Measurements from ENCODE around the gene HGS.
A peak's percentile ranks its signal among the peaks of the same experiment; 100 is the strongest.

The HGS gene

GRCh38 chr17:81683584-81684441 lies at the start of gene HGS, which contains the start of gene ARL16:
HGS (plus strand) TSS chr17:81684011; CDS start chr17:81684067, 56 bp downstream.
ARL16 (minus strand) TSS chr17:81683797; CDS start chr17:81683753, 44 bp downstream.
- peak; percentile 98 for DNase-seq

DNA sequence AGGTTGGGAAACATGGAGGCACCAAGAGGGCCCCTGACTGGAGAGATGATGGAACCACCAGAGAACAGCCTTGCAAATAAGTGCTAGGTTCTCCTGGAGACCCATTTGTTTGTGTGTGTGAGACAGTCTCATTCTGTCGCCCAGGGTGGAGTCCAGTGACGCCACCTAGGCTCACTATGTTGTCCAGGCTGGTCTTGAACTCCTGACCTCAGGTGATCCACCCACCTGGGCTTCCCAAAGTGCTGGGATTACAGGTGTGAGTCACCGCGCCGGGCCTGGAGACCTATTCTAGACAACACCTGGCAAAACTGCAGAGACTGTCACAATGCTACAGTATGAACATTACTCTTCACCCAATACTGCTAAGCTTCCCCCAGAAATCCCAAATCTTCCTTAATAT lies 48.4 kb upstream of the HGS start:
- DNase-seq, result no peak

DNA sequence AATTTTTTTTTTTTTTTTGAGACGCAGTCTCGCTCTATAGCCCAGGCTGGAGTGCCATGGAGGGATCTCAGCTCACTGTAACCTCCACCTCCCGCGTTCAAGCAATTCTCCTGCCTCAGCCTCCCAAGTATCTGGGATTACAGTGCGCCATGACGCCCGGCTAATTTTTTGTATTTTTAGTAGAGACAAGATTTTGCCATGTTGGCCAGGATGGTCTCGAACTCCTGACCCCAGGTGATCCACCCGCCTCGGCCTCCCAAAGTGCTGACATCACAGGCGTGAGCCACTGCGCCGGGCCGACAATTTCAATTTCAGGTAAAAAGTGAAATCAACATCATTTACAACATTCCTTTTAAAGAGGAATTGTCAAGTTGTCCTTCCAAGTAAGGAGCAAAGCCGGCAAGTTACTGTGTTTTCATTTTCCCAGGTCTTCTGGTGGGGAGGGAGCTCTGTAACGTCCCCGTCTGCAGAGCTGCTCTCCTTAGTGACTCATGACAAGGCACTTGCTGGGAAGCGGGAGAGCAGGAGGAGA lies 47.8 kb upstream of the HGS start:
- no peak for DNase-seq

GRCh38 chr17:81636505-81637288 lies 47.1 kb upstream of the HGS start, which contains the start of the genes NPLOC4 and TSPAN10:
NPLOC4 (minus strand) TSS chr17:81637112; CDS start chr17:81636930, 182 bp downstream.
TSPAN10 (plus strand) TSS chr17:81637196; CDS start chr17:81642413, 5,217 bp downstream.
- DNase-seq, result peak; percentile 88

- DNase-seq, result no peak
Measured at GRCh38 chr17:81638683-81639082, 45.1 kb upstream of the HGS start.

GRCh38 chr17:81640011-81640410 lies 43.8 kb upstream of the HGS start:
- no peak for DNase-seq

DNA sequence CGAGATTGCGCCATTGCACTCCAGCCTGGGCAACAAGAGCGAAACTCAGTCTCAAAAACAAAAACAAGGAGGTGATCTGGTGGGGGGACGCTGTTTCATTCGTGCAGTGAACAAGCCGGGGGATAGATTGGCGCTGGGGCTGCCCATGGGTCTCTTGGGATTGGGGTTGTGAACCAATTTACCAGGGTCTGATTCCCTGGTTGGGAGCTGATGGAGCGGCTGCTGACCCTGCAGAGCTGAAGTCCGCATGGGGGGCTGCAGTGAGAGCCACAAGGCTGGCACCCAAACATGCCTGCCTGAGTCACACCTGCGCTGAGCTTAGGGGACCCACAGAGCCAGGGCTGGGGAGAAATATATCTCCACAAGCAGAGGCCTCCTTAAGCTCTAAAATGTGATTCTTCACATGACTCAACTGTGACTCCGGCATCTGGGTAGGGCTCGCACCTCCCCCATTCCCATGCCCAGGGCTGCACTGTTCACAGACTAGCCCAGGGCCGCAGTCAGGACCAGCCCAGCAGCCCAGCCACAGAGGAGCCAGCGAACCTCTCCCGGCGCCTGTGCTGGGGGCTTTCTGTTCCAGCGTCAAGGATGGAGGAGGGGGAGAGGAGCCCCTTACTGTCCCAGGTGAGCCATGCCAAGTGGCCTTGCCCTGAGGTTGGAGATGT lies 41.9 kb upstream of the HGS start:
- no peak for DNase-seq

DNA sequence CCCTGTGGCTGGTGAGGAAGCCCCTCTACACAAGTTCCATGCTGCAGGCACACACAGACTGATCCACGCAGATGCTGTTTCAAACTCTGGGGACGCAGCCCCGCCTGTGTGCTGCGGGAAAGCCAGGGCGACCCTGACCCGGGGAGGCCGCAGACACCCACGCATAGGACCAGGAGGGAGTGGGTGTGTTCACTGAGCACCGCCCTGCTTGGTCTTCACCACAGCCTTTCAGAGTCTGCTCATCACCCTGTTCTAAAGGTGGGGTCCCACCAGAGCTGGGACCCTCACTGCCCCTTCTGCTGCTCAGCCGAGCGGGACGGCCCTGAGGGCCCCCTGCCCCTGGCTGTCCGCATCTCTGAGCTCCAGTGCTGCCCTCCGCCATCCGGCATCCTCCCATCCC lies 39.3 kb upstream of the HGS start:
- no peak for DNase-seq

- DNase-seq, result no peak
Measured at GRCh38 chr17:81644976-81645952, 38.5 kb upstream of the HGS start.

DNA sequence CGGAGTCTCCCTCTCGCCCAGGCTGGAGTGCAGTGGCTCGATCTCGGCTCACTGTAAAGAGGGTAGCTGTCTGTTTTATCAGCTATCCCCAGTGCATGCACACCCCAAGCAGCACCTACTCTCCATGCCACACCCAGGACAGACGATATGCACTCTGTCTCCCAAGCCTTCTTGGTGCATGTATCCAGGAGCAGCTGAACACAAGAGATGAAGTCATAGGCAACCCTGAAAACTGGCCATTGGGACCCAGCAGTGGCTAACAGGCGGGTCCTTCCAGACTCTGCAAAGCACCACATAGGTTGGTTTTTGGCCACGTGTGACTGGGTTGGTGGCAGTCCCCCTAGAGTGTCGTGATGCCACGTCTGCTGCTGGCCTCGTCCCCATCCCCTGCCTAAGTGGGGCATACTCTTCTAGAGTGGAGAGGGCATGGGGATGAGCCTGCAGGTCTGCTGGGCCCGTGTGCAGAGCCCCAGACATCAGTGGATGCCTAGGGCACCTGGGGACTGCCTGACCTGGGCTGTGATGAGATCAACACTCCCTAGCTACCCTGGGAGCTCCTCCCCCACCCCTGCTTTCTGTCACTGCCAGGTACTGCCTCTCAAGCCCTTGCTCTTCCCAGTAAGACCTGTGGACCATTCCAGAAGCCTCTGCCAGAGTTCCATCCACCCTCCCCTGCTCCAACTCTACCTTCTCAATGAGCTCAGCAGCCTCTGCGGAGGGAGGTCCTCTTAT lies 36.8 kb upstream of the HGS start:
- DNase-seq, result no peak

DNA sequence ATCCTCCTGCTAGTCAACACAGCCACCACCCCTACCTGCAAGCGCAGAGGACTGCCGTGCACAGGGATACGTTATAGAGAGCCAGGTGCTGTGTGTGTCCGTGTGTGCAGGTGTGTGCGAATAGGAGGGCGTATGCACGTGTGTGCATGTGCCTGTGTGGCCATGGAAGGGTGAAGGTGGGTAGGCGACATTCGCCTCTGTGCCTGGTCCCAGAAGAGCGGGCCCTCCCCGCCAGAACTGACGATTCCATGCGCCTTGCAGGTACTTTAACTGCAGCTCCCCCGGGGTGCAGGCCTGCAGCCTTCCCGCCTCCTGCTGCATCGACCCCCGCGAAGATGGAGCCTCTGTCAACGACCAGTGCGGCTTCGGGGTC lies 36.2 kb upstream of the HGS start:
- no peak for DNase-seq

- DNase-seq, result no peak
Measured at GRCh38 chr17:81648013-81648706, 35.7 kb upstream of the HGS start.

- DNase-seq, result no peak
Measured at GRCh38 chr17:81648707-81649085, 35.1 kb upstream of the HGS start.

DNA sequence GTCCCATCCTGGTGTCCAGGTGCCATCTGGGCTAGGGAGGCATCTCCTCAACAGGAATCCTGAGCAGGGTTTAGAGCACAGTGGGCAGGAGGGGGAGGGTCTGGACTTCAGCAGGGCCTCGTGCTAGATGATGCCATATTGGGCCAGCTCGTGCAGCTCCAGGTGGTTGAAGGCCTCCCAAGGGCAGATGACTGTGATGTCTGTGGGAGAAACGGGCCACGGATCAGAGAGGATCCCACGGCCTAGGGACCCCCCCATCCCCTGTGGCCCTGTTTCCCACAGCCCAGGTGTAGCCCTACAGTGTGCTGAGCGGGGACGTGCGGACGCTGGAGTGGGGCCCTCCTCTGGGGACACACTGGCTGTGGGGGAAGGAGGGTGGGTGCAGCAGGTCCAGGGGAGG lies 32.9 kb upstream of the HGS start:
- DNase-seq, result no peak

- no peak for DNase-seq
Measured at GRCh38 chr17:81651692-81652091, 32.1 kb upstream of the HGS start.

DNA sequence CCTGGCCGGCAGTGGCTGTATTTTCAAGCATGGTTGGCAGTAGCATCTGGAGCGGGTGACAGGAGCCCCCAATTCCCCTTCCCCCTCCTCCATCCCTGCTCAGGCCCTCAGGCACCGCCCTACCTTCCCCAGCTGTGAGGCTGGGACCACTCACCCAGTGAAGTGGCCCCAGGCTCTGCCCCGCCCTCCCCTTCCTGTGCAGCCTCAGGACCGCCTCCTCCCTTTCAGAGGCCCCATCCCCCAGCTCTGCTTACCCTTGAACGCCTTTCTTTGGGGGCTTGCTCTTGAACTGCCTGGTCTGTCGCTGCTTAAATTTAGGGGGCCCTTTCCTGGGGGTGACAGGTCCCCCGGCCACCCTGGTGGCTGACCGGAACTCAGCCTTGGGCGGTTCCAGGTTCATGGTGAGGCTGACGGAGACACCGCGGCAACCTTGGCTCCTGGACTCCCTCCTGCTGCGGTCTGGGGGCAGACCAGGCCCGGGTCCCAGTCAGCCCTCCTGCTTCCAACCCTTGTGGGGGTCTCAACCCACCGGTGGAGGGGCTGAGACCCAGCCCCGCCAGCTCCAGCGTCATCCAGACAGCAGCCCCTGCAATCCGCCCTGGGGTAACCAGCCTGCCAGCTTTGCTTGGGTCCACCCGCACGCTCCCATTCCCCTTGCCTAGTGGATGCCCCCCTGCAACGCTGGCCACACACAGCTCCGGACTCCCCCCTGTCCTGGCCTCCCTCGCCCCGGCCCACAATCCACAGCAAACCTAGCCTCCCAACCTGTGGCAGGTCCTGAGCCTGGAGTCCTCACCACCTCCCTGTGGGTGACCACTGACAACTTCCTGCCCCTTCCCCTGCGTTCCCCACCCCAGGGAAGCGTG lies 30.7 kb upstream of the HGS start:
- no peak for DNase-seq

- no peak for DNase-seq
Measured at GRCh38 chr17:81655378-81656117, 28.3 kb upstream of the HGS start.

DNA sequence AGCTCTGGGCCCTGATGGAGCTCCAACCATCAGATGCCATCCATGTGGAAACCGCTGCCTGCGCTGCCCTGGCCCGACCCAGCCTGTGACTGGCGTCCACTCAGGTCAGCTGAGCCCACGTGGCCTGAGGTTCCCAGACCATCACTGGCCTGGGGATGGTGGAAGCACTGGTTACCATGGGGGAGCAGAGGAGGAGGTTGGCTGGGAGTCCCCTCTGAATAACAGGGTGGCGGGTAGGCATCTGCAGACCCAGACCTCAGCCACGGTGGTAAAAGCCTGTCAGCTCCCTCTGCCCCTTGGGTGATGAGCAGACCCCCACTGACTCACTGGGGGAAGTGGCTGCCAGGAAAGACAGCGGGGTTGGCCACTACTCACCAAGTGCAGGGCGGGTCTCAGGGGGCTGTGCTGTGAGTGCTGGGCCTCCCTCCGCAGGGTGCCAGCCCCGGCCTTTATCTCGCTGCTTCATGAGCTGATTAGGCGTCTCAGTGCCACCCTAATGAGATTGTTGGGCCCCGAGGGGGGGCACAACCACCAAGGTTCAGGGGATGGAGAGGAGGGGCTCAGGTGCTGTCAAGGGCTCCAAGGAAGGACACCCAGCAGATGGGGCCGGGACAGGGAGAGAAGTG lies 27.6 kb upstream of the HGS start, which contains the start of gene PDE6G:
Gene PDE6G (minus strand): TSS at position 425 of the 626 bp plus-strand sequence. CDS start 3,237 bp downstream, outside the sequence.
- no peak for DNase-seq

All from midbrain (tissue), 1 donor.